Kidney tubule cell (primary cell): Measurements from ENCODE around the gene LGALS8.

Experiments used
- DNase-seq: peaks from one replicate; pipeline ENCODE4 v3.0.0-alpha.2; 2018; ENCODE audit warnings: low spot score

The LGALS8 gene

DNA sequence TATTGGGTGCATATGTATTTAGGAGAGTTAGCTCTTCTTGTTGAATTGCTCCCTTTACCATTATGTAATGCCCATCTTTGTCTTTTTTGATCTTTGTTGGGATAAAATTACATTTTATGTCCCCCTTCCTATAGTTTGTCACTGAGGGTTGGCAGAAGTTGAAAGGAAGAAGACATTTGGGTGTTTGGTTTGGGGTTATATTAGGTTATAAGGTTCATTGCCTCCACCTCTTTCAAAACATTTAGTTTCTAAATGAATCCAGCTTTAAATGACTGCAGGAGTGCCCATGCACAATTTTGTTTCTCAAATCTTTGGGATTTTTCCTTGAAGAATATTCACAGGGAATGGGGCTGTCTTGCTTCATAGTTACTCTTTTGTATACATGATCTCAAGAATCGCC, 14.6 kb upstream of the LGALS8 start:
- no peak for DNase-seq

DNA sequence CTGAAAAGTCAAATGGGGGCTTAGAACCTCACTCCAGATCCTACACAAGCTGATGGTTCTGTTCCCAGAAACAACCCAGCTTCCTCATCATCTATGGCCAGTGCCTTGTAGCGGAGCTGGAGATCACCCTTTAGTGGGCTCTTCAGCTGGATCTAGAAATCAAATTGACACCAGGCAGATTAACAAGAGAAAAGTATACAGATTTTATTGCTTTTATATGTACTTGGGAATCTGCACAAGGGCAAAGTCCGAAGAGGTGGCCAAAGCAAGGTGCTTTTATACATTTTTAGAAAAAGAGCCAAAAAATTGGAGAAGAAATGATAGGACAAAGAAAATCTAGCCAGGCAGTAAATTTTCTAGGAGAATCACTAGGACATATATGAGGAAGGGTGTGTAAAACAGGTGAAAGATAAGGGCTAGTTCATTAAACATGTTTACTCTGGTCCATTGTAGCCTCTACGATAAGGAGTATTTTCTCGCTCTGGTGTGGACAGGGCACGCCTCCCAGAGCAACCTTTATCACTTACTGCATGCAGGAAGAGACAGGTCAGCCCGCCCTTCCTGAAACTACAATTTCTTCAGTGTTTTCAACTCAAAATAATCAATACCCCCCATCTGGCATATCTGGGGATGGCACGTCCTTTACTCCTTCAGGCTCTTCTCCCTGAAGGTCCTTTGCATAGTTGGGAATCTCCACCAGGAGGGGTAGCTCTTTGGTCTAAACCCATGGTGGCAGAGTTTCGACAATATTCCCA, 14.0 kb upstream of the LGALS8 start:
- no peak for DNase-seq

DNA sequence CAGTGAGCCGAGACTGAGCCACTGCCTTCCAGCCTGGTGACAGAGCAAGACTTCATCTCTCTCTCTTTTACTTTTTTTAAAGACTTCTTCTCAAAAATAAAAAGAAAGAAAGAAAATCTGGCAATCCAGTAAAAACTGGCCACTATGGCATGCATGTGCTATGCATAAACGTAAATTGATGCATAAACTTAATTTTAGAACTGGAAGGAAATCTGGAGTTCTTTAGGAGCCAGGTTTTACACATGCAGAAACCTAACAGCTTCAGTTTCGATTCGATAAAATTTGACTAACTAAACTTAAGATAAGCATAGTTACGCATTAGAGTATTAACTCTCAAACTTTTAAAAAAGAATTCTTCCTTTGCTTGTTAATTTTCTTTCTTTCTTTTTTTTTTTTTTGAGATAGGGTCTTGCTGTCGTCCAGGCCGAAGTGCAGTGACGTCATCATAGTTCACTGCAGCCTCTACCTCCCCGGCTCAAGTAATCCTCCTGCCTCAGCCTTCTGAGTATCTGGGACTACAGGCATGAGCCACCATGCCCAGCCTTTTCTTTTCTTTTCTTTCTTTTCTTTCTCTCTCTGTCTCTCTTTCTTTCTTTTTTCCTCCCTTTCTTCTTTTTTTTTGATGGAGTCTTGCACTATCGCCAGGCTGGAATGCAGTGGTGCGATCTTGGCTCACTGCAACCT, 11.9 kb upstream of the LGALS8 start:
- no peak for DNase-seq

DNA sequence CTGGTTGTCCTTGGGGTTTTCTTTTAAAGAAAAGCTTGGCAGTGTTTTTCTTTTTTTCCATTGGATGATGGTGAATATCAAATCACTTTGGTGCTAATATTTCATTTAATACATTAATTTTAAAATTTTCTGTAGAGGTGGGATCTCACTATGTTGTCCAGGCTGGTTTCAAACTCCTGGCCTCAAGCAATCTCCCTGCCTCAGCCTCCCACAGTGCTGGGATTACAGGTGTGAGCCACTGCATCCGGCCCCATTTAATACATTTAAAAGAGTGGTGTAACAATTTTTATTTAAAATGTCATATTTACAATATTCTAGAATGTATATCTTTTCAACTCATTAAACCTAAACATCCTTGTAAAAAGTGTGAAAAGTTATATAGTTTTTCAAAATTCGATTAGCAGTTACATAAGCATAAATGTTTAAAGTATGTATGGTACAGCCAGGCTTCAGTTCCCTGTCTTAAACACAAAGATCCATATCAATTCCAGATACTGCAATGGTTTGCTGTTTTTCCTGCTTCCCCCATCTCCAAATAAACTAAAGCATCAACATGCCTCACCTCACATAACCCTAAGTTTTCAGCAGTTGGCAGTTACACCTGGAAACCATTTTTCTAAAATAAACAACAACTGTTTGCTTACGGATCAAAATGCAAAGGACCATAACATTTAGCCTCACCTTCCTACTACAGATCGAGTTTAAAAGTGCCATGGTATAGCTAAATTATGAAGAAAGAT, 8.9 kb upstream of the LGALS8 start:
- no peak for DNase-seq

DNA sequence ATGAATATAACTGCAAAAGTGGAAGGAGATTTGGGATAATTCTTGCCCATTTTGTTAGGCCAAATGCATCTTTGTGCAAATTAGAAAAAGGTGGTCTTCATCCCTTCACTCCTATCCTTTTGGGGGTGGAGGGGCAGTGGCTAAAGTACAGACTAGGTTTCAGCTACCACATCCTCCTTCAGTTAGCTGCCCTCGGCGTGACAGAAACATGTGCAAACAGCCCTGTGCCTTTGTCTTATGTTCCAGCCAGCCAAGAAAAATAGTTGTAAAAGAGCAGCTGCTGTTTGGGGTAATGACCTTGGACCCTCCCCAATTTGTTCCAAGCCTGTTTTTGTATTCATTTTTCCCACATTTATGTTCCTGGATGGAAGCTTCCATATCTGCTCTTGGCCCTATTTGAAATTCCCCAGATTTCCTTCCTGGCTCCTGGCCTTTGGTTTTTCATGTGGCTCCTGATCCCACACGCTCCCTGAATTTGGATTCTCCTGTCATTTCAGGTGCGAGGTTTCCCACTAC, 8.3 kb upstream of the LGALS8 start:
- no peak for DNase-seq

DNA sequence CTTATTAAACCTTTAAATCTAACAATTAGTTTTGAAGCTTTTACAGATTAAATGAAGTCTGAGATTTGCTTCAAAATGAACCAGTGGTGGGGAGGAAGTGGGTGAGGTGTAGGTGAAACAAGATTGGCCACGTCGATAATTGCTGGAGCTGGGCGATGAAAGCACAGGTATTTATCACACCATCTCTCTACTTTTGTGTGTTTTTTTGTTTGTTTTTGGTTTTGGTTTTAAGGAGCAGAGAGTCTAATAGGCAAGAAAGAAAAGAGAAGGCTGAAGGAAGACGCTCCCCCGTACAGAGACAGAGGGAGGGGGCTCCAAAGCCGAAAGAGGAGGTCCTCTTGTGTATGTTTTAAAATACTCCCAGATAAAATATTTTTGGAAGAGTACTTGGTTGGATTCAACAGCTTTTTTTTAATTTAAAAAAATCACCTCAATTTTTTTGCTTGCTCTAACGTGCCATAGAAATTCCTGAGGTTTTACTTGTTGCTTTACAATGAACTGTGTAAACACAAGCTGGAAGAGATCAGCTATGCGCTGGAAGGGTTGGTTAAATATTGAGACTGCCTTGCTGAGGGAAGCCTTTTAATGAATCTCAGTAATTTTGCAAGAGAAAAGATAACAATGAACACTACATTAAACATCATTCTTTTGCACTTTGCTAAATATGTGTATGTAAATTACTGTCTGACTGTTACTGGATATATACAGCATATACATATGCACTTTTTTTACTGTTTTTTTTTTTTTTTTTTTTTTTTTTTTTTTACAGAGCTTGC, 6.7 kb upstream of the LGALS8 start:
- DNase-seq = peak; percentile 28

DNA sequence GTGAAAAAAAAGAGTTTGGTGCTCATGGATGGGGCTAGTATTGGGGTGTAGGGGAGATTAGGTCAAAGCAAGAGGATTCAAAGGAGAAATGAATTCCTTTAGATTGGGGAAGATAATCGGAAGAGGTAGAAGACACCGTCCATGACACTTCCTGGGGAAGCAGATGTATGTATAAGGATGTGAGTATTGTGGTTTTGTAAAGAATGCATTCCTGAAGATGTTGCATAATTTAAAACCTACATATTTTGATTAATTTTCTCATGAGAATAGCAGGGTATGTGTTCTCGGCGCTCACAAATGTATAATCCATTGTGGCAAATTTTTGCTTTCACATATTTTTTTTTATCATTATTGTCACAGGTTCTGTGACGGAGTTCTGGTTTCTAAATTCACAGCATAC, 5.5 kb upstream of the LGALS8 start:
- no peak for DNase-seq

DNA sequence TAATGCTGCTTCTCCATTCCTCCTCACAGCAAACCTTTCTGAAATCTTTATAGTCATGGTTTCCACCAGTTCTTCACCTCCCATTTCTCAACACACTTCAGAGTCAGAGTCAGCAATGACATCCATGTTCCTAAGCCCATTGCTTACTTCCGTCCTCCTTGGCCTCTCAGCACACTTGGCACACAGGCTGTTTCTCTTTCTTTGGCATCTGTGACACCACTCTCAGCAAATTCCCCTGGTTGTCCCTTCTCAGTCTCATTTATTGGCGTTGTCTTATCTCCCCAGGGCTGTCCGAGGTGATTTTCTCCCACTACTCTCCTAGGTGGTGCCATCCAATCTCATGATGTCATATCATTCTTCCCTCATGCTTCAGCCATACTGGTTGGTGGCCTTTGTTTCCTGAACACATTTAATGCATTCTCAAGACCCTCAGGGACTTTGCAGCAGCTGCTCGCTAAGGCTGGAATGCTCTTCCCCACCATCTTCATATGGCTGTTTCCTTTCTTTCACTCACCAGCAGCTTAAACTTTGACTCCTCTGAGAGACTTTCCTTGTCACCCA, 3.3 kb upstream of the LGALS8 start:
- no peak for DNase-seq

DNA sequence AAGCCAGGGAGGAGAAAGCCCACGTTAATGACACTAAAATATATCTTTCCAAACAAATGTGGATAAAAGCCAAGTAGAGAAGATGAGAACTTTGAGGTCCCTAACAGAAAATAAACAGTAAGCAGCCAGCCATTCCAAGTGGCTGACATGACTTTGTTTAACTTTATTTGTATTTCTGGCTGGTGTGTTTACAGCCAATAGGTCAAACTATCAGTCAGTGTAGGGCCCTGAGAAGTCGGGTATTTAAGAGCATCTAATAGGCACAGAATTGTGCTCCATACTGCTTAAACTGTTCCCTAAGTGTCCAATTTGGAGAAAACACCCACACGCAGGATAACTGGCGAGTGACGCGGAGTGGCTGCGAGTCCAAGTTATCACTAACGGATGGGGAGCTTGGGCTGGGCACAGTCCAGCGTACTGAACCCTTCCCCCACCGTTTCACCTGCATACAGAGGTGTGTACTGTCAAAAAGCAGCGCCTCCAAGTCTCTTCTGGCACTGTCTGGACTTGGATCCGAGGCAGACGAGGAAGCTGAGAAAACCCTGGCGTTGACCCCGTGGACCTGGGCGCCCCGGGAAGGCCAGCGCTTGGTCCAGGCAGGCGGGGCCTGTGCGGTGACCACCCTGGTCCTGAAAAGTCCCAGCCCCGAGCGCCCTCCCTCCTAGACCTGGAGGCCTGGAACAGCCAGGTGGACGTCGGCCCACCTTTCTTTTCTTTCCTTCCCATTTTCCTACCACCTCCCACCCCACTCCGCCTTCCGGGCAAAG, 662 bp upstream of the LGALS8 start:
- DNase-seq = peak; percentile 39

DNA sequence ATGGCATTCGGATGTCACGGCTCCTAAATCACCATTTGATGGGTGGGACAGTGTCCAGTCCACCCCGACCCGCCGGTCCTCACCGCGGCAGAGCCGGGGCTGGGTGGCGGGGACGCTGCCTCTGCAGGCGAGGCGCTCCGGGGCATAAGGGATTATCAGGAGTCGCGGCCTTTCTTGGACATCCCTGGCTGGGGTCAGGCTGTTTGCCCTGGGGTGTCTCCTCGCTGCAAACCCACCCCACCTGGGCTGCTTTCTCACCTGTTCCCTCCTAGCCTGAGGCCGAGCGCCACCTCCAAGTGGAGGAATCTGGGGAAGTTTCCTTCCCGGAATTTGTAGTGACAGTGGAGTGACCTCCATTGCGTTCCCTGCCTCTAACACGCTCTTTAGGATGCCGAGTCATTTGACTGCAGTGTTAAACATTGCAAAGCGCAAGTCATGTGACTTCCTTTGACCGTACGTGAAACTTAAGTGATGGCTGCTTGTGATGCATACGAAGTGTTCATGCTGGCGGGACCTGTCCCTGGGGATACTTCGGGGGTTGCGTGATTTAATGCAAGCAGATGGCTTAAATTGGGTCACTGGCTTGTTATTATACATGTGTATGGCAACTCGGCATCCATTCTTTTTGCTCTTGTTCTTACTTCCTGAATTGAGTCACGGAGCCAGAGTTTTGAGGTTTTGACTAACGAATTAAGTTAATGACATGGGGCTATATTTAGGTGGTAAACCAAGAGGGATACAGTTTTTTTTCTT, 536 bp downstream of the LGALS8 start:
- DNase-seq = peak; percentile 83

DNA sequence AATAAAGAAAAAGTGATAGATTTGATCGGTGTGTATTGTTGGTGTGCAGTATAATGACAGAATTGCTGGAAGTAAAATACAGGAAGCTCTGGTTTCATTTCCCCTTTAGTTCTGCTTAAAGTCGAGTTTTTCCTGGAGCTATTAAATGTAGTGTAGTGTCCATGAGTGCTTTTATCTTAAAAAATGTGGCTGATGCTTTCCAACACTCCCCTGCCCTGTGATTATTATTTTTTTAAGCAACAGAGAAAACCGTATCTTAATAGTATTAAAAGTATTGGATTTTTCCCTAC, 1.1 kb downstream of the LGALS8 start:
- no peak for DNase-seq

DNA sequence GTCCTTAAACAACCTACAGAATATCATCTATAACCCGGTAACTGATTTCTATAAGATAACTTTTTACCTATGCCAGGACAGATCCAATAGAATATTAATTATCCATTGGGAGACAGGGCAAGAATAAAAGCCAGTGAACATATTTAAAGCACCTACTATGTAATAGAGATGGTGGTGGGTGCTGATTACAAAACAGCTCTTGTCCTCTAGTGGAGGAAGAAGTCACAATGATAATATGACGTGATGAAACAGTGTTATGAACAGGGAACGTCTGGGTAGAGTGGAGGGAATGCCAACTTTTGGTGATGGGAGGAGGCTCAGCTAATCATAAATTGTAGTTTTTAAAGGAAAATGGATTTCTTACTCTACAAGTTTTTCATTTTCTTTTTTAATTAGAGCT, 2.3 kb downstream of the LGALS8 start:
- DNase-seq = no peak

DNA sequence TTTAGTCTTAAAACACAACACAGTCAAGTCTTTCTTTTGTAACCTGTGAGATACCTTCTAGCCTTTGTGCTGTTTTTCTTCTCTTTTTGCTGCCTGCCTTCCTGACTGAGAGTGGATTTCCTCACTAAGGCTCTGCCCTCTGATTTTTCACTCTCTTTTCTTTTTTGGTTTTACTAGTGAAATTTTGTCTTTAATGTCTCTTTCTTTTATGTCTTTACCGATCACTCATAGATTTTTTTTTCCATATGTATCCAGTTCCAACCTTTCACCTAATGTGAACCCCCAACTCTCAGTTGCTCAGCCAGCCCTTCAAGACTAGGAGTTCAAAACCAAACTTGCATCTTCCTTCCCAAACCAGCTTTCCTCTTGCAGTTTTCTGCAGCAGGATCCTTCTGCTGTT, 6.5 kb downstream of the LGALS8 start:
- no peak for DNase-seq

DNA sequence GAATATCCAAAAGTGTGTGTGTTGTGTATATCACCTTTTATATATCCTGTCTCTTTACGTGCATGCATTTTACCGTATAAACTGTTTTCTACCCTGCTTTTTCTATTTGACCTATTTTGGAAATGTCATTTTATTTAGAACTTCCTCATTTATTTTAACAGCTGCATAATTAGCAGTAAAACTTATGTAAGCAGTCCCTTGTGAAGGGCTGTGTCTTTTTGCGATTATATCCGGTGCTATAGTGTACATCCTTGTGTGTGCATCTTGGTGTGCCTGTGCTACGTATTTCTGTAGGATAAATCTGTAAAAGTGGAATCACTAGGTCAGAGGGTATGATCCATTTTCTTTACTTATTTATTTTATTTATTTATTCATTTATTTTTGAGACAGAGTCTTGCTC, 7.2 kb downstream of the LGALS8 start:
- DNase-seq = no peak

DNA sequence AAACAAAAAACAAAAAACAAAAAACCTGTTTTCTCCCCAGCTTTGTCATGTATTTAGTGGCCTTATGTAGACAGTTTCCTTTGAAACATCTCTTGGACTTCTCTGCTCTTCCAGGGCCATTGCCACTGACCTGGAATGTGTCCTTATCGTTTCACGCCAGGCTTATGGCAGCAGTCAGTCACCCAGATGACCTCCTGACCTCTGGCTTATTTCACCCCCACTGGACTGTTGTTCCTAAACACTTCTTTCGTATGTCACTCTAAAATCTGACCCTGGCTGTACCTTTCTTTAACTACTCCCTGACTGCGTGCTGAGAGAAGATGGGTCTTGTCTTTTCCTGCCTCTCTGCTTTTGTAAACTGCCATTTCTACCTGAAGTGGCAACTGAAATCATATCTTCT, 9.1 kb downstream of the LGALS8 start:
- no peak for DNase-seq

DNA sequence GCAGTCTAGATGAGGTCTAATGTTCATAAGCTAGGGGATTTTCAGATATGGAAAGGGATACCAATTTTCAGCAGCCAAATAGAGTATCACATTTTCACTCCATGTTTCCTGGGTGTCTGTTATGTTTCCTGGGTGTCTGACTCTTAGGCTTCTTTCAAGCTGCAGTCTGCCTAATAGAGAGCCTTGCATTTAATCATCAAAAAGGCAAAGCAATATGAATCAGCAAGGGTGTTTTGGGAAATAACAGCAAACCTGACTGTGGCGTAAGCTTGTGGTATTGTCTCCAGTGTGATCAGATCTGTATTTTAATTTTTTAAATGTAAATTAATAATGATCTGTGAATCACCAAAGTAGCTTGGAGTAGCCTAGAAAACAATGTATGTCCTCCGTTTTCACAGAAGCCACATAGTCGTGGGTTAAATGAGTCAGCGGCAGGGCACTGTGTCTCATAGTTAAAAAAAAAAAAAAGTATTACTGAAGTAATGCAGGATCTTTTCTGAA, 10.4 kb downstream of the LGALS8 start:
- DNase-seq = peak; percentile 65

DNA sequence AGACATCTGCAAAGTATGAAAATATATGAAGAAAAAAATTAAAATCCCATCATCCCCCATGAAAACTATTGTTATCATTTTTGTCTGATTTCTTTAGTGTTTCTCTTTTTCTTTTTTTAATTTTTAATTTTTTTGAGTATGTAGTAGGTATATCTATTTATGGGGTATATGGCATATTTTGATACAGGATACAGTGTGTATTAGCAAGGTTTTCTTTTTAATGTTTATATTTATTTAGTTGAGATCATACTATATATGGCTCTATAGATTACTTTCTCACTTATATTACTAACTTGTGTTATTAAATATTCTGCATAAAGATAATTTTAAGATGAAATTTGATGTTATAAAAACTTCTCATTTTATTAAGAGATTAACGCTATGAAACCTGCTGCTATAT, 11.4 kb downstream of the LGALS8 start:
- no peak for DNase-seq

DNA sequence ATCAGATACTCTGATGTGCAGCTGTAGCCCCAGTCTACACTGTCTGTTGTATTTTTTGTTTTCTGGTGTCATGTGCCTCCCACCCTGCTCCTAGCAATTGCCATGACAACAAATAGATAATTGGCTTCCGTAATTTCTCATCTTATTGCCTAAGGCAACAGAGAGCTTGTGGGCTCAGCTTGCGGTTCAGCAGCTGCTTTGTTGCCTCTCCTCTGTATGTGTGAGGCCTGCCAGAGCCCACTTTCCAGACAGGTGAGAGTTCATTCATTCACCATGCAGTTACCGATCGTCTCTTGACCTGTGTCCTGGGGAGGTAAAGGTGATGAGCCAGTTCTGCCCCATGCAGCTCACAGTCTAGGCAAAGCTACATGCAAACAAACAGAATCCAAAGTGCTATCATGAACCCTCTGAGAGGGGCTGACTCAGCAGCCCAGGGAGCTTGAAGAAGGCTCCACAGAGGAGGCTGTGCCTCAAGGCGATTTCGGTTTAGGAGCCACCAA, 11.9 kb downstream of the LGALS8 start:
- no peak for DNase-seq

DNA sequence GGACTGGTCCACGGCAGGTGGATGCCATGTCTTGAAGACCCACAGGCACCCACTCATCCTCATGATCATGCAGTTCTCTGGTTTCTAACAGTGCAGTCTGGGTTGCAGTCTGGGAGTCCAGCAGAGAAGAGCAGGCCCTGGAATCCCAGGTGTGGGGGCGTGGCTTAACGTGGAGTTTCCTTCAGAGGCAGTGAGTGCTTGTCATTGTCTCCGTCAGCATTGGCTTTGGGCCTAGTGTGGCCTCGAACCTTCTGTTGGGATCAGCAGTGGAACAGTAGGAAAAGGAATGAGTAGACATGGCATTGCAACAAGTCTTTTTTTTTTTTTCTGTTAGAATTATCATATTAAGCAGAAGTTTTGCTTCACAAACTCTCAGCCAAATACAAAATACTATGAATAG, 12.8 kb downstream of the LGALS8 start:
- no peak for DNase-seq

DNA sequence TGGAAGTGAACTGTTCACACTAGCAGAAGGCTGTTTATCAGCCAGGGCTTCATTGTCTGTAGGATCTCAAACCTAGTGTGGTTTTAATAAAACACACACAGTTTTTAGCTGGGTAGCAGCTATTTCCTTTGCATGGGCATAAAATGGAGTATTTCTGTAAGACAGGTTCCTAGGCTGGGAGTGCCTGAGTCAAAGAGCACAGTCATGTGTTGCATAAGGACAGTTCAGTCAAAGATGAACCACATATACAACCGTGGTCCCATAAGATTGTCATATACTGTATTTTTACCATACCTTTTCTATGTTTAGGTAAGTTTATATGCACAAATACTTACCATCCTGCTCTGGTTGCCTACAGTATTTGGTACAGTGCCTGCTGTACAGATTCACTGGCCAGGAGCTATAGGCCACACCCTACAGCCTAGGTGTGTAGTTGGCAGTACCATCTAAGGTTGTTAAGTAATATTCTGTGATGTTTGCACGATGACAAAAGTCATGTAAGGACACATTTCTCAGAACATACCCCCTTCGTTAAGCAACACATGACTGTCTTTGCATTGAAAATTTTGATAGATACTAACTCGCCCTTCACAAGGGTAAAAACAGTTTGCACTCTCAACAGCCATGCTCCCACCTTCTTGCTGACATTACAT, 17.2 kb downstream of the LGALS8 start:
- DNase-seq = no peak
